NCI-H1694 treated with DMSO at 0.1 percent for 48 hours (cell line): ENCODE data around the gene OR6M1.

Source experiments
- DNase-seq: peaks from one replicate; lab custom pipeline; 2025; lab: John Stamatoyannopoulos, UW

OR6M1 gene, protein sequence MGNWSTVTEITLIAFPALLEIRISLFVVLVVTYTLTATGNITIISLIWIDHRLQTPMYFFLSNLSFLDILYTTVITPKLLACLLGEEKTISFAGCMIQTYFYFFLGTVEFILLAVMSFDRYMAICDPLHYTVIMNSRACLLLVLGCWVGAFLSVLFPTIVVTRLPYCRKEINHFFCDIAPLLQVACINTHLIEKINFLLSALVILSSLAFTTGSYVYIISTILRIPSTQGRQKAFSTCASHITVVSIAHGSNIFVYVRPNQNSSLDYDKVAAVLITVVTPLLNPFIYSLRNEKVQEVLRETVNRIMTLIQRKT

DNA sequence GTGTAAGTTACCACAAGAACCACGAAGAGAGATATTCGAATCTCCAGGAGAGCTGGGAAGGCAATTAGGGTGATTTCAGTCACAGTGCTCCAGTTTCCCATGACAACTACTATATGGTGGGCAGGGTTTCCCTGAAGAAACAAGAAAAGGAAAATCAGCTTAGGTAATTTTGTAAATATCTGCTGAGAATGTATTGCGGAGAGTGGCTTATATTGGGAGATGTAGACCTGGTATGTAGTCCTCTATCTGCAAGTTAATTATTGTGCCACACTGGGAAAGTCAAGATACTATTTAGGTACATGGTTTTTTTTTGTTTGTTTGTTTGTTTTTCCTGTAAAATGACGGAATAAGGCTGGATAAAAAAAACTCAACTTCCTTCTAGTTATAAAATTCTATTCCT, at the start of gene OR6M1:
OR6M1 (minus strand) TSS at position 101 of the 400 bp plus-strand sequence; CDS start at position 101, 0 bp downstream.
- no peak for DNase-seq

DNA sequence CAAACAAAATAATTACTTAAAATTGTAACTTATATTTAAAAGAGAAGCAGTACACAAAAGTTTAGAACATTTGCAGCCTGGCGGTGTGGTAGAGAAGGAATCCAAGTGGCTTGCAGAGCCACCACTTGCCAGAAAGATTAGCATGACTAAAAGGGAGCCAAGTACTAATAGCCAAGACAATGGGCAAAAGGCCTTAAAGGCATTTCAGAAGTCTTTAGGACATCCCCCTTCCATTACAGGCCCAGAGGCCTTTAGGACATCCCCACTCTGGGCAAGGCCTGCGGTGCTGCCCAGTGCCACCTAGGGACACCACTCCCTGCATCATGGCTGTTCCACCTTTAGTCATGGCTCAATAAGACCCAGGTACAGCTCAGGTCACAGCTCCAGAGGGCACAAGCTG, 46.9 kb upstream of the OR6M1 start:
- DNase-seq, result no peak

DNA sequence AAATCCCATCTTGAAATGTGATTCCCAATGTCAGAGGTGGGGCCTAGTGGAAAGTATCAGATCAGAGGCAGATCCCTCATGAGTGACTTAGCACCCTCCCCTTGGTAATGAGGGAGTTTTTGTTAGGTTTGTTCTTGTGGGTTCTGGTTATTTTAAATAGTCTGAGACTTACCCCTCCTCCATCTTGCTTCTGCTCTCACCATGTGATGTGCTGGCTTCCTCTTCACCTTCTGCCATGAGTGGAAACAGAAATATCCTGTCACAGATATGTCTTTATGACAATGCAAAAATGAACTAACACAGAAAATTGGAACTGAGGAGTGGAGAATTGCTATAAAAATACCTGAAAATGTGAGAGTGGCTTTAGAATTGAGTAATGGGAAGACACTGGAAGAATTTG, 46.2 kb upstream of the OR6M1 start:
- DNase-seq, result no peak

DNA sequence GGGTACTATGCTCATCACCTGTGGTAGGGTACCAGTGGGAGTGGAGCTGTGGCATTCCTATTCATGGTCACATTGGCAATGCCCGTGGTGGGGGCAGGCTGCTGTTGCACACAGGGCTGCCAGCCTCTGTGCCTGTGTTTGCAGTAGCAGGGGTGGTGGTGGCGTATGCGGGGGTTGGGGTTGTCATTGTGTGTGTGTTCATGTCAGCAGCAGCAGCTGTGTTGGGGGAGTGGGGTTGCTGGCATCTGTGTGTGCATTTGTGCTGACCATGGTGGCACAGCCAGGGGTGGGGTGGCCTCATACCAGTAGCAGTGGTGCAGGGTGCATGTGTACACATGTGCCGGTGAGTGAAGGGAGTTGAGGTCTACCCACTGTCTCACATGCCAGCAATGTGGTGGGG, 45.0 kb upstream of the OR6M1 start:
- no peak for DNase-seq

DNA sequence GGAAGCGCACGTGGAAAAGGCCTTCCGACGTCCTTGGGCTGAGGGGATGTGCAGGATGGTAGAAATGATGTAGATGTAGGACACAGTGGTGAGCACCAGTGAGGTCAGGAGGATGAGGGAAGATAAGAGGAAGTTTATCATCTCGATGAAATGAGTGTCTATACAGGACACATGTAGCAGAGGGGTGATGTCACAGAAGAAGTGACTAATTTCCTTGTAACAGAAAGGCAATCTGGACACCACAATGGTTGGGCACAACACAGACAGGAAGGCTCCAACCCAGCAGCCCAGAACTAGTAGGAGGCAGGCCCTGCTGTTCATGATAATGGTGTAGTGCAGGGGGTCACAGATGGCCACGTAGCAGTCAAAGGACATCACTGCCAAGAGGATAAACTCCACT, 35.0 kb upstream of the OR6M1 start:
- no peak for DNase-seq

DNA sequence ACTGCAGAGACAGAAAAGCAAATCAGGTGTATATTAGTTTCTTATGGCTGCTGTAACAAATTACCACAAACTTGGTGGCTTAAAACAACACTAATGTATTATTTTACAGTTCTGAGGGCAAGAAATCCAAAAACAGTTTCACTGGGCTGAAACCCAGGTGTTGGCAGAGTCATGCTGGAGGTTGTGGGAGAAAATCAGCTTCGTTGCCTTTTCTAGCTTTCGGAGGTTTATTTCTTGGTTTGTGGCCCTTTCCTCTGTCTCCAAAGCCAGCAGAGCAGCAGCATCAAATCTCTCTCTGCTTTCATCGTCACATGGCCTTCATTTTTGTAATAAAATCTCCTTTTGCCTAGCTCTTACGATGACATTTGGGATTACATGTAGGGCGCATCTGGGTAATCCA, 33.0 kb upstream of the OR6M1 start:
- DNase-seq, result no peak

DNA sequence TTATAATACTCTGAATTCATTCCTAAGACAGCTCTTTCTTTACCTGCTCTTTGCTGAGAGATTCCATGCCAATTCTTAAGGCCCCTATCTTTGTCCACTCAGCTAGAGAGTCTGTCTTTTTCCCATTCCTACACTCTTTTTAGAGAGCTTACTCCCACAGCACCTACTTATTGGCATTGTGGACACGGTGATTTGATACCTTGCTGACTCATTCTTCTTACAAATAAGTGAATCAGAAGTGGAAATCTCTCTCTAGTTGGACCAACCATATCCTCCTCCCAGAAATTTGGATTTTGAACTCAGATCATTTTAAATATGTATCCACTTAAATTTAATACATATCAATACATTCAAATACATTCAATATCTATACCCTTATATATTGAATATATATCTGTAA, 32.5 kb upstream of the OR6M1 start:
- DNase-seq, result no peak

DNA sequence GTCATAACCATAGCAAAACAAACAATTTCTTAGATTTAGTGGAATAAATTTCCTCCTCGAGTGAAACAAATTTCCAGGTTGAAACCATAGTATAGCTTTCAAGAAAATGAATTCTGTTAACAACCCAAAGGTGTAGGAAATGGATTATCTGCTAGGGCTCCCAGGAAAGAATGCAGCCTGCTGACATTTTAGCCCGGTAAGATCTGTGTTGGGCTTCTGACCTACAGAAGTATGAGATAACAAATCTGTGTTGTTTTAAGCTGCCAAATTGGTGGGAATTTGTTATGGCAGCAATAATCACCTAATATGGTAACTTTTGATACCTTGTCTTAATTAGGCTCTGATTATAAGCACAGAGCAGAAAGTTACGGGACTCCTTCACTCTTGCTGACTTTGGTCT, 32.0 kb upstream of the OR6M1 start:
- DNase-seq, result no peak

DNA sequence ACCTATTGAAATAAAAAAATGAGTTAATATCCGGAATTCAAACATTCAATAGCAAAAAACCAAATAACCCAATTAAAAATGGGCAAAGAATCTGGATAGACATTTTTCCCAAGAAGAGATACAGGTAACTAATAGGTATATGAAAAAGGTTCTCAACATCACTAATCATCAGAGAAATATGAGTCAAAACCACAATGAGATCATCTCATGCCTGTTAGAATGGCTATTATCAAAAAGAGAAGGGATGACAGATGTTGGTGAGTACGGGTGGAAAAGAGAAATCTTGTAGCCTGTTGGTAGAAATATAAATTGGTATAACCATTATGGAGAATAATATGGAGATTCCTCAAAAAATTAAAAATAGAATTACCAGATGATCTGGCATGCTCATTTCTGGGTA, 26.9 kb upstream of the OR6M1 start:
- DNase-seq, result no peak

DNA sequence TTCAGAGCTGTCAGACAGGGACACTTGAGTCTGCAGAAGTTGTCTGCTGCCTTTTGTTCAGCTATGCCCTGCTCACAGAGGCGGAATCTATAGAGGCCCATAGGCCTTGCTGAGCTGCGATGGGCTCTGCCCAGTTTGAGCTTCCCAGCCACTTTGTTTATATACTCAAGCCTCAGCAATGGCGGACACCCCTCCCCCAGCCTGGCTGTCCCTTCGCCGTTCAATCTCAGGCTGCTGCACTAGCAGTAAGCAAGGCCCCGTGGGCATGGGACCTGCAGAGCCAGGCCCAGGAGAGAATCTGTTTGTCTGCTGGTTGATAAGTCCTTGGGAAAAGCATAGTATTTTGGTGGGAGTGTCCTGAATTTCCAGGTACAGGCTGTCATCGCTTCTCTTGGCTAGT, 23.6 kb upstream of the OR6M1 start:
- no peak for DNase-seq

DNA sequence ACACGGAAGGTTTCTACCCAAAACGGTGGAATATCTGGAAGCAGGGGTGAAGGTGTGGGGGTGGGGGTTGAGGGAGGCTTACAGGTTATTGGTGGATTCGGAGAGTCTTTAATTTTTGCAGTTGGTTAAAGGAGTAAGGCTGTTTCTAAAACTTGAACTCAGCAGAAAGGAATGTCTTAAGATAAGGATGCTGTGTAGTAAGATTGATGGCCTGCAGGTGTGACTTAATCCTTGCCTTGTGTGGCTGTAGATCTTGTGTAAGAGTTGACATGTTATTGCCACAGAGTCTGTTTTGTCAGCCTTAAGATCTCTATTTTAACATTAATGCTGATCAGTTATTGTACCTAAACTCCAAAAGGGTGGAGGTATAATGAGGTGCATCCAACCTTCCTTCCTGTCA, 16.4 kb upstream of the OR6M1 start:
- no peak for DNase-seq

DNA sequence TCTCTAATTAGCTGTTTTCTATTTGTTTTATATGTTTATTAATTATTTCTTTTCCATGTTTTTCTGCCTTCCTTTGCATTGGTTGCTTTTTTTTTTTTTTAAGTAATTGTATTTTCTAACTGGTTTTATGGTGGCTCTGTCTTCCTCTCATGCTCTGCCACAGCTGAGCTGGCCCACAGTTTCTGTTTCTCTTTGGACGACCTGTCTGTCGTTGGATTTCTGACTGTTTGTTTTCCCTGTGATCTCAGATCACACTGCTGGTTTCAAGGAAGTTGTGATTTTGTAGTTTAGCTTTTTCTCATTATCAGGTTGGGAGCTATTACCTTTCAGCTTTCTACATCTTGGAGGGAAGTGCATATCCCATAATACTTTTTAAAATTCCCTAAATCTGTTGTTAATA, 15.9 kb upstream of the OR6M1 start:
- no peak for DNase-seq

DNA sequence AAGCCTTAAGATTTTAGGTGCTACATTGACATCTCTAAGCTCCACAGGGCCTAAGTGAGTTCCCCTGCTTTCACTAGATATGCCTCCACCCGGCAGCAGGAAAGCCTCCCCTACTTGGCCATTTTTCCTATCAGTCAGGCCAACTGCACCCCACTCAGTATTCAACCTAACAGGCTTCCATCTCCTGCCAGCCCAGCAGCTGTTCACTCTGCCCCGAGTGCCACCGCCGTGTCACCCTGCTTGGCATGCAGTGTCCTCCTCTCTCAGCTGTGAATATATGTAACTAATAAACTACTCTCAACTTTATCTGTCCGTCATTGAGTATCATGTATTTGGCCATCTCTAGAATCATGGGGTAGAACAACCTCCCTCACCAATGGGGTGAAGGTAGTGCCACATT, 9.0 kb upstream of the OR6M1 start:
- DNase-seq, result no peak

DNA sequence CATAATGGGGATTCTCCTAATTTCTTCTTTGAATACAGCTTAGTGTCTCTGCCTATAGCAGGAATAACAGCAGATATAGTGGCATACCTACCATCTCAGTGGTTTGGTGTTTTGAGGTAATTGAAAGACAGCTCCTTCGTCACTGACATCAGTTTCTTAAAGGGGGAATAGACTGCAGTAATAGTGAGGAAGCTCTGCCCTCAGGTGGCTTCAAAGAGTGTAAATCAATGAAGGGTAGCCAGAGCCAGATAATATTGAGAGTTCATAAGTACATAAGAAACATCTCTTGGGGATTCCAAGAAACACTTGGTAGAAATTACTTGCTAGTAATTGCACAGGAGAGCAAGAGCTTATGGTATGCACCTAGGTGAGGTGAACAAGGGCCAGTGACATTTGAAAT, 4.4 kb downstream of the OR6M1 start:
- no peak for DNase-seq

DNA sequence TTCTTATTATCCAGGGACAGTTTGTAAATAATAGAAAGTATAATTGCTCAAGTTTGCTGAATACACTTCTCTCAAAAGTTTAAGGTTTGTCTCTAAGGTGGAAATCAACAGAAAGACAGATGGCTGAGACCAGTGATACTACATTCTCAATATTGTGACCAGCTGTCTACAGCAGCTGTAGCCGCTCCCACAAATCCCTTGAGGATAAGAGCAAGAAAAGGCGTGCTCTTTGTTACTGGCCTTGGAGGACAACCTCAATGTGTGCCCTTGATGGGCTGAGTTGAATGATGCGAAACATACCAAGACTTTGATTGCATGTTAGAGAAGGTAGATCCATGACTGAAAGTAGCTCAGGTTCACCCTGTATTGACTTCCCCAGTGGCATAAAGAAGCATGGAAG, 6.1 kb downstream of the OR6M1 start:
- peak; percentile 57 for DNase-seq

DNA sequence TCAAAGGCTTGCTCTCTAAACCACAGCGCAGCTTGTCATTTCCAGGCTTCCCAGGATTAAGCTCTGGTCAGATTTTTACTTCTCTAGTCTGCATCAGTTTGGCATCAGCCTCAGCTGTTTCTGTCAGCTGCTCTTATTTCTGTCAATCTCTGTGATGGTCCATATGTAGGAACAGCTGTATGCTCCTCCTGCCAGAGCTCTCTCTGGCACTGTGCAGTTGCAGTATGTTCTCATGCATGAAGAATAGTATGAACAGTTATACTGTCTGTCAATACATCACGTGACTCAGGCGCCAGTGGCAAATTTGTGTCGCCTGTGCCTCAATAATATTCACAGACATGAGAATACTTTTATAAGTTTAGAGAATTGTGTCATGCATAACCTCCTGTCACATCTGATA, 6.7 kb downstream of the OR6M1 start:
- peak; percentile 83 for DNase-seq

DNA sequence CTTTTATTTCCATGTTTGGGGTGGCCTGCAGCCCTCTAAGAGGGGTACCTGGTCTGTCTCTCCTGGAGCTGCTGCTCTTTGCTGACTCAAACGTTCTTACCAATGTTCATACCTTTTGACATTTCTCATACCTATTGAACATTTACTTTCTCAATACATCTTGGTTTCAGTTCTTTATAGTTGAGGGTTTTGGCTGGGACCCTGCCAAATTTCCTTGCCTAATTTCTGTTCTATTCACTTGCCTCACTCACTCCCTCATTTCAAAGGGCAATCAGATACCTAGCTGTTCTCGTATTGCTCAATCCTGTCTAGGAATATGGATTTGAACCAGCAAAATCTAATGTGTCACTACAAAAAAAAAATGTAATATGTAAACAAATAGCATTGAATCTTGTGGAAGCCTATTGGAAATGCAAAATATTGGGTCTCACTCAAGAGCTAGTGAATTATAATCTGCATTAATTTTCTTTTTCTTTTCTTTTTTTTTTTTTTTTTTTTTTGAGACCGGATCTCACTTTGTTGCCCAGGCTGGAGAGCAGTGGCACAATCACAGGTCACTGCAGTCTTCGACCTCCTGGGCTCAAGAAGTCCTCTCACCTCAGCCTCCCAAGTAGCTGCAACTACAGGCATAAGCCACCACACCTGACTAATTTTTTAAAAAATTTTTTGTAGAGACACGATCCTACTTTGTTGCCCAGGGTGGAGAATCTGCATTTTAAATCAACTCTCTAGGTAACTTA, 7.5 kb downstream of the OR6M1 start:
- DNase-seq, result no peak

DNA sequence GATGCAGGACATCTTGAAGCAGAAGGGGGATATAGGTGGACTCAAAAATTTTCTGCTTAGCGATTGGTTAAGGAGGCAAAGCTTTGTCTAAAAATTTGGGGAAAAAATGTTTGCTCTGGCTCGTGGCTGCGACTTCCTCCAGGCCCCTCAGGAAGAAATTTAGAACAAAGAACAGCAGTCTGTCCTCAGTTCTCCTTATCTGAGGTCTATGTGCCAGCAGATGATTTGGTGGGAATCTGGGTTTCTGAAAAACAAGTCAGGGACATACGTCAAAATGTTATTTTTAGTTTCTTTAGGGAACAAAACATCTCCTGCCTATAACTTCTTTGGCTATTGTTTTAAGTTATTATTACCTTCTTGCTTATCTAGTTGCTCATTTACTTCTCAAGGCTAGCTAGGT, 8.1 kb downstream of the OR6M1 start:
- no peak for DNase-seq

DNA sequence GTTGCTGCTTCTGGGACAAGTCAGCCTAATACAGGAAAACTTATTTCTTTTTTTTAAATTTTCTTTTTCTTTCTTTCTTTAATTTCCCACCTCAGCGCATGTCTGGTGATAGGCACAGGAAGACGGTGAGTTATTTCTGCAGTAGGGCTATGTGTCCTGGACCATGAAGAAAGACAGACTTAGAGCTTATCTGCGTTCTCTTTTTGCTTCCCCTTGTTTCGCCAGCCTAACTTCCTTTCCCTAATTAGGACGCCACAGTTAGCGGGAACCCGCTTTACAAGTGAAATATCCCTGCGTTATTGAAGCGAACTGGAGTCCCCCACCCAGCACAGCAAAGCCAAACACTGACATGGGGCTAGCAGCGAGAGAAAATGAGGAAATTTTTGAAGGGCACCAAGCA, 8.6 kb downstream of the OR6M1 start:
- no peak for DNase-seq

DNA sequence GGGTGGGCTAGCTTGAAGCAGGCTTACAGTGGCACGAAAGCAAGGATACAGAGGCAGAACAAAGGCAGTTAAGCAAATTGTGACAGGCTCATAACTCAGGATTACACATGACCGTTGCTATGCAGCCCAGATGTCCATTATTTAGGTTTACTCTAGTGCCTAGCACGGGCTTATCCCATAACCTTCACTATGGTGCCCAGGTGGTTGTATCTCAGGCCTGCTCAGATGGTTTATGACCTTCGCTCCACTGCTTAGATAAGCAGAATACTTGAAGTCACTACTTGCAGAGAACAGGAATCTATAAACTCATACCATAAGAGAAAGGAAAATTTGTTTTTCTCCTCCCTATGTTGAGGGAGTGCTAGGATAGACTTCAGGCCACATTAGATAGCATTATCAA, 9.0 kb downstream of the OR6M1 start:
- DNase-seq, result no peak

DNA sequence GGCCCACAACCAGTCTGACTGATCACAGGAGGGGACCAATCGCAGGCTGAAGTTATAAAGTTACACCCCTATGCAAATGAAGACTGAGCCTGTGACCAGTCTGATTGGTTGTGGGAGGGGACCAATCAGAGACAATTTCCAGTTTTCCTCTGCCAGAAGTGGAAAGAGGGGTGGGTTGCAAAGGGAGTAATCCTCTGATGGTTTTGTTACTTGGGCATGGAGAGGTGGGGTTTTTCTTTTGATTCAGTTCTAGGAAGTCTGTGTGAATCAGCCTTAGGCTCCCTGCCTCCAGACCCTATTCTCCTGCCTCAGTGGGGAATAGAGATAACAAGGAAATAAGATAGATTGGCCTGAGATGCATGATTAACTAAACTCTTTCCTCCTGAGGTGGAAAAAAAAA, 9.9 kb downstream of the OR6M1 start:
- no peak for DNase-seq

DNA sequence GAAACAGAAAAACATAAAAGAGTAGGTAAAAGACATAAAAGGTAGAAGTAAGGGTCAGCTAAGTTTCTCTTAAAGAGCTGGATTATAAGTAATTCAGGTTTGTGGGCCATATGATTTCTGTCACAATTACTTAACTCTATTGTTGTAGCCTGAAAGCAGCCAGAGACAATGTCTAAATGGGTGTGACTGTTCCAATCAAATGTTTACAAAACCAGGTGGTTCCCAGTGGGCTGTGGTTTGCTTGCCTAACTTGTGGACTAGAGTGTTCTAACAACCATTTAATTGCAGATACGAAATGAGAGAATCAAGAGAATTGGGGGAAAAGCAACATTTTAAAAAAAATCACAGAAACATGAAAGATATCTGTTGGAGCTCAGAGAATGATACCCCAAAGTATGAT, 22.6 kb downstream of the OR6M1 start:
- DNase-seq, result no peak

DNA sequence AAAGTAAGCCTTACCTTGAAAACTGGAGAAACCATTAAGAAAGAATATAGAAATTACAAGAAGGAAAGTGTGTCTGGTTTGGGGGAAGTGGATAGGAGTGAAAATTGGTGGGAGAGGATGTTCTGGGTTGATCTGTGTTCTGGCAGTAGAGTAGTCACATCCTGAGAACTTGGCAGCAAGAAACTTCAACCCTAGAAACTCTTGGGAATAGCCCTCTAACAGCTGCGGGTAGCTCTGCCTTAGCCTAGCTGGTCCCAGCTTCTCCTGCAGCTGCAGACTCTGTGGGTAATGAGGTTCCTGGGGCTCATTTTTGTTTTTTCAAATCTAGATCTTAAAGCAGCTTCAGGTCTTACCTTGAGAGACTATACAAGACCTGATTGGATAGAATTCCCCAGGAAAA, 27.6 kb downstream of the OR6M1 start:
- DNase-seq, result no peak
